ENCODE measurements around the gene PPCDC. TPM values are rescaled to one million over a fixed set of nuclear protein-coding genes. Genes with fewer than 3 reads are reported as not detected.

Gene PPCDC
- total and polyA plus RNA-seq, 10 of the 15 experiments (the other 5 are each of a cell fraction or from before 2014, with no cell fraction given) = 32.5 to 135 (median 55.0) TPM

DNA sequence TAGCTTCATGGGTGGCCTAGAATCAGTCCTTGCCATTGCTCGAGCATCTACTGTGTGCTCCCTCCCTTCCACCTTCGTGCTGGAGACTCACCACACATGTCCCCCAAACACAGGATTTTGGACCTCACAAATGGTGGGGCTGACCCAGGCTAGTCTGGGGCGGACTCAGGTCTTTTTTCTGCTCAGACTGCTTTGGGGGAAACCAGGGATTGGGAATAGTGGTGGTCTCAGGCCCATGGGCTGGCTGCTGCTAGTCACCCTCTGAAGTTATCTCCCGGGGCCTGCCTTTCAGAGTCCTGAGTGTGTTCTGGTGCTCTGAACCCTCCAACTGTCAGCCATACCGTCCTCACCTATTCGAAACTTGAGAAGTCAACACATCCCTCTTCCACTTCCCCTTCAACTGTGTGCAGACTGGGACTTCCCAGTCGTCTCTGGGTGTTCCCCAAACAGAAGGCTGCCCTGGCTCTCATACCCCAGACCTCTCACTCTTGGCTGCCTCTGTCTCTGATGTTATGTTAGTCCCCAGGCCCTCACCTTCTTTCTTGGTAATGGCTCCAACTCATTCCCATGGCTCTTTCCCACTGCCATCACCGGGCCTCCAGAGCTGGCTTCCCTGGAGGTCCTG is 46.0 kb downstream of the PPCDC start (continued):
- TF ChIP-seq, protein P1, sequence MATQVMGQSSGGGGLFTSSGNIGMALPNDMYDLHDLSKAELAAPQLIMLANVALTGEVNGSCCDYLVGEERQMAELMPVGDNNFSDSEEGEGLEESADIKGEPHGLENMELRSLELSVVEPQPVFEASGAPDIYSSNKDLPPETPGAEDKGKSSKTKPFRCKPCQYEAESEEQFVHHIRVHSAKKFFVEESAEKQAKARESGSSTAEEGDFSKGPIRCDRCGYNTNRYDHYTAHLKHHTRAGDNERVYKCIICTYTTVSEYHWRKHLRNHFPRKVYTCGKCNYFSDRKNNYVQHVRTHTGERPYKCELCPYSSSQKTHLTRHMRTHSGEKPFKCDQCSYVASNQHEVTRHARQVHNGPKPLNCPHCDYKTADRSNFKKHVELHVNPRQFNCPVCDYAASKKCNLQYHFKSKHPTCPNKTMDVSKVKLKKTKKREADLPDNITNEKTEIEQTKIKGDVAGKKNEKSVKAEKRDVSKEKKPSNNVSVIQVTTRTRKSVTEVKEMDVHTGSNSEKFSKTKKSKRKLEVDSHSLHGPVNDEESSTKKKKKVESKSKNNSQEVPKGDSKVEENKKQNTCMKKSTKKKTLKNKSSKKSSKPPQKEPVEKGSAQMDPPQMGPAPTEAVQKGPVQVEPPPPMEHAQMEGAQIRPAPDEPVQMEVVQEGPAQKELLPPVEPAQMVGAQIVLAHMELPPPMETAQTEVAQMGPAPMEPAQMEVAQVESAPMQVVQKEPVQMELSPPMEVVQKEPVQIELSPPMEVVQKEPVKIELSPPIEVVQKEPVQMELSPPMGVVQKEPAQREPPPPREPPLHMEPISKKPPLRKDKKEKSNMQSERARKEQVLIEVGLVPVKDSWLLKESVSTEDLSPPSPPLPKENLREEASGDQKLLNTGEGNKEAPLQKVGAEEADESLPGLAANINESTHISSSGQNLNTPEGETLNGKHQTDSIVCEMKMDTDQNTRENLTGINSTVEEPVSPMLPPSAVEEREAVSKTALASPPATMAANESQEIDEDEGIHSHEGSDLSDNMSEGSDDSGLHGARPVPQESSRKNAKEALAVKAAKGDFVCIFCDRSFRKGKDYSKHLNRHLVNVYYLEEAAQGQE (IDR thresholded peaks at IDR 0.05; ENCODE audit: low read depth, low read length) = no peak
- peak; percentile 88 for TF ChIP-seq TBL1XR1 (IDR thresholded peaks at IDR 0.05; ENCODE audit: low read depth, low read length)
- no peak for TF ChIP-seq CREB1 (IDR thresholded peaks at IDR 0.05; ENCODE audit: low read depth)
- TF ChIP-seq HCFC1 (IDR thresholded peaks at IDR 0.05; ENCODE audit: low read length) = no peak
- TF ChIP-seq FOXK2 (IDR thresholded peaks at IDR 0.05) = no peak
- TF ChIP-seq SREBF1 (IDR thresholded peaks at IDR 0.05; ENCODE audit: low read length) = no peak
- TF ChIP-seq, protein P2, sequence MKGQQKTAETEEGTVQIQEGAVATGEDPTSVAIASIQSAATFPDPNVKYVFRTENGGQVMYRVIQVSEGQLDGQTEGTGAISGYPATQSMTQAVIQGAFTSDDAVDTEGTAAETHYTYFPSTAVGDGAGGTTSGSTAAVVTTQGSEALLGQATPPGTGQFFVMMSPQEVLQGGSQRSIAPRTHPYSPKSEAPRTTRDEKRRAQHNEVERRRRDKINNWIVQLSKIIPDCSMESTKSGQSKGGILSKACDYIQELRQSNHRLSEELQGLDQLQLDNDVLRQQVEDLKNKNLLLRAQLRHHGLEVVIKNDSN (IDR thresholded peaks at IDR 0.05; ENCODE audit: borderline replicate concordance, extremely low read length, insufficient read depth, low read depth, low read length) = no peak
- no peak for TF ChIP-seq RBBP5 (conservative IDR thresholded peaks at IDR 0.05)
- TF ChIP-seq ZNF274 (IDR thresholded peaks at IDR 0.05; ENCODE audit: insufficient read depth, insufficient read length) = no peak
- no peak for TF ChIP-seq SREBF2 (IDR thresholded peaks at IDR 0.05; ENCODE audit: low read length)
- TF ChIP-seq BHLHE40 (IDR thresholded peaks at IDR 0.05; ENCODE audit: borderline replicate concordance in 1 of 2, low read depth in 2 of 2, low read length in 1 of 2) = peak; percentile 69 to 78; a peak in 3 of 4 replicates
- 0 out of 2 replicates have a peak, but pooled peaks have one; percentile 29 for TF ChIP-seq TCF7 (IDR thresholded peaks at IDR 0.05; ENCODE audit: borderline replicate concordance)
- no peak for TF ChIP-seq SUPT20H (IDR thresholded peaks at IDR 0.05; ENCODE audit: borderline replicate concordance, control insufficient read depth, low read depth, low read length)
- TF ChIP-seq IKZF2 (IDR thresholded peaks at IDR 0.05) = peak; percentile 88 to 90
- no peak for TF ChIP-seq CHD4 (IDR thresholded peaks at IDR 0.05)
- TF ChIP-seq, protein P3, sequence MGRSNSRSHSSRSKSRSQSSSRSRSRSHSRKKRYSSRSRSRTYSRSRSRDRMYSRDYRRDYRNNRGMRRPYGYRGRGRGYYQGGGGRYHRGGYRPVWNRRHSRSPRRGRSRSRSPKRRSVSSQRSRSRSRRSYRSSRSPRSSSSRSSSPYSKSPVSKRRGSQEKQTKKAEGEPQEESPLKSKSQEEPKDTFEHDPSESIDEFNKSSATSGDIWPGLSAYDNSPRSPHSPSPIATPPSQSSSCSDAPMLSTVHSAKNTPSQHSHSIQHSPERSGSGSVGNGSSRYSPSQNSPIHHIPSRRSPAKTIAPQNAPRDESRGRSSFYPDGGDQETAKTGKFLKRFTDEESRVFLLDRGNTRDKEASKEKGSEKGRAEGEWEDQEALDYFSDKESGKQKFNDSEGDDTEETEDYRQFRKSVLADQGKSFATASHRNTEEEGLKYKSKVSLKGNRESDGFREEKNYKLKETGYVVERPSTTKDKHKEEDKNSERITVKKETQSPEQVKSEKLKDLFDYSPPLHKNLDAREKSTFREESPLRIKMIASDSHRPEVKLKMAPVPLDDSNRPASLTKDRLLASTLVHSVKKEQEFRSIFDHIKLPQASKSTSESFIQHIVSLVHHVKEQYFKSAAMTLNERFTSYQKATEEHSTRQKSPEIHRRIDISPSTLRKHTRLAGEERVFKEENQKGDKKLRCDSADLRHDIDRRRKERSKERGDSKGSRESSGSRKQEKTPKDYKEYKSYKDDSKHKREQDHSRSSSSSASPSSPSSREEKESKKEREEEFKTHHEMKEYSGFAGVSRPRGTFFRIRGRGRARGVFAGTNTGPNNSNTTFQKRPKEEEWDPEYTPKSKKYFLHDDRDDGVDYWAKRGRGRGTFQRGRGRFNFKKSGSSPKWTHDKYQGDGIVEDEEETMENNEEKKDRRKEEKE (IDR thresholded peaks at IDR 0.05) = no peak
- TF ChIP-seq, protein P4, sequence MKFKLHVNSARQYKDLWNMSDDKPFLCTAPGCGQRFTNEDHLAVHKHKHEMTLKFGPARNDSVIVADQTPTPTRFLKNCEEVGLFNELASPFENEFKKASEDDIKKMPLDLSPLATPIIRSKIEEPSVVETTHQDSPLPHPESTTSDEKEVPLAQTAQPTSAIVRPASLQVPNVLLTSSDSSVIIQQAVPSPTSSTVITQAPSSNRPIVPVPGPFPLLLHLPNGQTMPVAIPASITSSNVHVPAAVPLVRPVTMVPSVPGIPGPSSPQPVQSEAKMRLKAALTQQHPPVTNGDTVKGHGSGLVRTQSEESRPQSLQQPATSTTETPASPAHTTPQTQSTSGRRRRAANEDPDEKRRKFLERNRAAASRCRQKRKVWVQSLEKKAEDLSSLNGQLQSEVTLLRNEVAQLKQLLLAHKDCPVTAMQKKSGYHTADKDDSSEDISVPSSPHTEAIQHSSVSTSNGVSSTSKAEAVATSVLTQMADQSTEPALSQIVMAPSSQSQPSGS (IDR thresholded peaks at IDR 0.05; ENCODE audit: low read length) = peak; percentile 57; the same call in 1 of the 2 replicates
- 0 out of 2 replicates have a peak, but pooled peaks have one; percentile 13 for TF ChIP-seq JUND (IDR thresholded peaks at IDR 0.05; ENCODE audit: low read depth, low read length)
- TF ChIP-seq, protein P5, sequence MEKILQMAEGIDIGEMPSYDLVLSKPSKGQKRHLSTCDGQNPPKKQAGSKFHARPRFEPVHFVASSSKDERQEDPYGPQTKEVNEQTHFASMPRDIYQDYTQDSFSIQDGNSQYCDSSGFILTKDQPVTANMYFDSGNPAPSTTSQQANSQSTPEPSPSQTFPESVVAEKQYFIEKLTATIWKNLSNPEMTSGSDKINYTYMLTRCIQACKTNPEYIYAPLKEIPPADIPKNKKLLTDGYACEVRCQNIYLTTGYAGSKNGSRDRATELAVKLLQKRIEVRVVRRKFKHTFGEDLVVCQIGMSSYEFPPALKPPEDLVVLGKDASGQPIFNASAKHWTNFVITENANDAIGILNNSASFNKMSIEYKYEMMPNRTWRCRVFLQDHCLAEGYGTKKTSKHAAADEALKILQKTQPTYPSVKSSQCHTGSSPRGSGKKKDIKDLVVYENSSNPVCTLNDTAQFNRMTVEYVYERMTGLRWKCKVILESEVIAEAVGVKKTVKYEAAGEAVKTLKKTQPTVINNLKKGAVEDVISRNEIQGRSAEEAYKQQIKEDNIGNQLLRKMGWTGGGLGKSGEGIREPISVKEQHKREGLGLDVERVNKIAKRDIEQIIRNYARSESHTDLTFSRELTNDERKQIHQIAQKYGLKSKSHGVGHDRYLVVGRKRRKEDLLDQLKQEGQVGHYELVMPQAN (conservative IDR thresholded peaks at IDR 0.05) = no peak
- TF ChIP-seq ZBED1 (IDR thresholded peaks at IDR 0.05; ENCODE audit: borderline replicate concordance) = peak; percentile 54; the same call in 1 of the 2 replicates

Data from GM12878 (cell line).